ENCODE data around the gene ZNF503.

Gene ZNF503

DNA sequence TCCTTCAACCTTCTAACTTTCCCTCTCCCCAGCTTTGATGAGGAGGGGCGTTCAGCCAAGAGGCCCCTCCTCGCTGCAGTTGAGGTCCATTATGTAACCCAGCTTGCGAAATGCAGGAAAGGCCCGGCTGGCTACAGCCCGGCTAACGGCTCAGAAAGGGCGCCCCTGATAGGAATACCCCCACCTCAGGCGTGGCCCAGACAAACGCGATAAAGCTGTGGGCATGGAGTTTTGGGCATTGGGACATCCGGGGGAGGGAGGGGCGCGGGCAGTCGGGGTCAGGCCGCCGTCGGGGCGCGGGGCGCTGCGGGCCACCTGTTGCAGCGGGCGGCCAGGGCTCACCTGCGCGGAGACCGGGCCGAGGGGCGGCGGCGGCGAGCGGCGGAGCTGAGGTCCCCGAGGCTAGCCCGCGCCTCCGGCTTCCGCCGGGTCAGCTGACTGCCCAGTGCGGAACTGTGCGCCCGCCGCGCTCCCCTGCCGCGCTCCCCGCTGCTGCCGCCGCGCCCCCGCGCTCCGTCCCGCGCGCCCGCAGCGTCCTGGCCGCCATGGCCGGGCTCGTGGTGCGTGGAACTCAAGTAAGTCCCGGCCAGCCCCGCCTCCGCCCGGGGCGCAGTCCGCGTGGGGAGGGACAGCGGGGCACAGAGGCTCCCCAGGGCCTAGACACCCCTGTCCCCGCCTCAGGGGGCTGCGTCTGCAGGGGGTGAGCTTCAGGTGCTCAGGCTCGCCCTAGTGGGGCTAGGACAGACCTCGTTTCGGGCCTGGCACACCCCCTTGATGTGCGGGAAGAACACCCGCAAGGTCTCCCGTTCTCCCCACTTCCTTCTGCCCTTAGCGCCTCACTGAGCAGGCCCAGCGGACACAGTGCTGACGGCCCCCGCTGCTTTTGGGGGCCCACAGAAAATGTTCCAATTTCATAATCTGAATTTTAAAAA is 29.9 kb upstream of the ZNF503 start, which contains the start of gene LRMDA:
Gene LRMDA, plus strand, starts transcription at position 445 of the 932 bp plus-strand sequence.
- DNase-seq, result no peak

DNA sequence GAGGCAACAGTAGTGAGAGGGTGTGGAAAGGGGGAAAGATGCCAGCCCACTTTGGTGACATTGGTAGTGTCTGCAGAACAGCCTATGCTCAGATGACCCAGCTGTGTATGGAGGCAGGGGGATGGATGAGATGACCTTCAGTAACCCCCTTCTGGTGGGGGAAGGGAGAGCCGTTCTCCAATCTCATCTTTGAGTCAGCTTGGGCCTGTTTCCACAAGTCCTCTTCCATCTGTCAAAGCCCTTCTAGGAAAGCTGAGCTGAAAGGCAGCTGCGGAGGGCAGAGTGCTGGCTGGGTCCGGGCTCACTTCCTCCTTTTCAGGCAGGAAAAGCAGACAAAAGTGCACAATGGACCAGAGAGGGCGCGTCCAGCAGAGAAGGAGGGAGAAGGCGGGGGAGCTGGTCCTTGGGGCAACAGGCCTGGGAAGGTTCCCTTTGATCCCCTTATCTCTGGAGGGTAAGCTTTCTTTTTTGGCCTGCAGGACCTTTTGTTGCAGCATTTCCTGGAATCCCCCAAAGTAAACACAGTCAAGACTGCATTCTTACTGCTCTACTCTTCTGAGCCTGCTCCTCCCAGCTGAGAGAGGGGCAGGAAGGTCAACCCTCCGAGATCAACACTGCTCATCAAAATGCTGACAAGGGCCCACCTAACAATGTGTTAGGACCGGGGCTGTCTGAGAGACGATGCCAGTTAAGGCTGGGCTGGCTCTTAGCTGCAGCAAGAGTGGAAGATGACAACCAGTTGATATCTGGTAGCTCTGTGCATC is 28.6 kb upstream of the ZNF503 start:
- no peak for DNase-seq

DNA sequence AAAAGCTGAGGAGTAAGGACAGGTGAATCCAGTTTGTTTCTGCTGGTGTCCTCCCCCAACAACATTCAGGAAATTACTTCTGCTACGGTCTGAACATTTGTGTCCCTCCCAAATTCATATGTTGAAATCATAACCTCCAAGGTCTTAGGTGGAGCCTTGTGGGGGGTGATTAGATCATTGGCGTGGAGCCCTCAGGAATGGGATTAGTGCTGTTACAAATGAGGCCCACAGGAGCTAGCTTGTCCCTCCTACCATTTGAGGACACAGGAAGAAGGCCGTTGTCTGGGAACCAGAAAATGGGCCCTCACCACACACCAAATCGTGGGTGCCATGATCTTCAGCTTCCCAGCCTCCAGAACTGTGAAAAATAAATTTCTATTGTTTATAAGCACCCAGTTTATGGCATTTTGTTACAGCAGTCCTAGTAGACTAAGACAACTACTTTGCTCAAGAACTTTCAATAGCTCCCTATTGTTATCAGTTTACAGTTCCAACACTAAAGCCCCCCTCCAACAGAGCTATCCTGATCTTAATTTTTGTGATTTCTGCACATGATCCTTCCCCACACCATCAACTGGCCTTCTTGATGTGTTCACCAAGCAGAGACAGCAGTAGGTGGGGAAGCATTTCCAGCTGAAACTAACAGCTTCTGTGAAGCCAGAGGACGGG is 27.7 kb upstream of the ZNF503 start:
- no peak for DNase-seq

DNA sequence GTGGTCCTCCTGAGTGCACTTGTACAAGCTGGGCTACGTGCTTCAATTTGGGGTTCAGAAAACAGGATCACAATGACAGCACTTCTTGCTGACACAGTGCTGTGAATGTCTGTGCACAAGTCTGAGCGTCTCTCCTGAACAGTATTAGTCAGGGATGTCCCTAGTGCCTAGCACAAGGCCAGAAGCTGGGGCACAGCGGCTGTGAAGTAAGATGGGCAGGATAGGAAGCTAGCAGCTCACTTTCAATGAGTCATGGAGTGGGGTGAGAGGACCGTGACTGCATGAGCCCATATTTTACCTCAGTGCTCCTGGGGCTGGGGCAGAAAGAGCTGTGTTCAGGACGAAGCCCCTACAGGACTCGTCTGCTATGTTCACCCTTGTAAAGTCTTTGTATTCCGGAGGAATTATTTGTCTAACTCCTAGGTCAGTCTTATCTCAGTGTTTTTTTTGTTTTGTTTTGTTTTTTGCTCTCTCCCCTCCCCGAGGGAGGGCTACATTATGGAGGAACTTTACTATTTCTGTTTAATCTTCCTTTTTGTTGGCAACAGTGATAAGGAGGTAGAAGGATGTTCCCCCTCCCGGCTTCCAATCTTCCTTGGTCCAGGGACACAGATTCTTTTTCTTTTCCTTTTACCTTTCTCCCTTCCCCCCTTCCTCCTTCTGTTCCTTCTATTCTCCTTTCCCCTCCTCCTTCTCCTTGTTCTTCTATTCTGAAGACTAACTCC is 27.0 kb upstream of the ZNF503 start:
- DNase-seq, result no peak

DNA sequence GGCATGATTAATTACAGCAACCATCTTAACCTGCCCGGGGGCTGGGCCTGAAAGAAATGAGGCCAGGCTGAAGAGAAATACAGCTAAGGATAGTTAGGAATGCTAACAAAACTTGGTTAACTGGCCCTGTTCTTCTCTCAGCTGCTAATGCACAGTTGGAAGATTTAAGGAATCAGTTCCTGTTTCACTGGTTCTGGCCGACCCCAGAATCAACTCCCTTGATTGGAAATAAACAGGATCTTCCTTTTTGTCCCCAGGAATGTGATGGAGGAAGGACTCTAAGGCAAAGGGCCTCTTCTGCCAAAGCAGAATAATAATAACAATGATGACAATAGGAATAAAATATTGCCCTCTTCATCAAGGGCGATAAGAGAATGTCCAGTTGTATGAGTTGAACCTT is 26.4 kb upstream of the ZNF503 start:
- DNase-seq, result no peak

DNA sequence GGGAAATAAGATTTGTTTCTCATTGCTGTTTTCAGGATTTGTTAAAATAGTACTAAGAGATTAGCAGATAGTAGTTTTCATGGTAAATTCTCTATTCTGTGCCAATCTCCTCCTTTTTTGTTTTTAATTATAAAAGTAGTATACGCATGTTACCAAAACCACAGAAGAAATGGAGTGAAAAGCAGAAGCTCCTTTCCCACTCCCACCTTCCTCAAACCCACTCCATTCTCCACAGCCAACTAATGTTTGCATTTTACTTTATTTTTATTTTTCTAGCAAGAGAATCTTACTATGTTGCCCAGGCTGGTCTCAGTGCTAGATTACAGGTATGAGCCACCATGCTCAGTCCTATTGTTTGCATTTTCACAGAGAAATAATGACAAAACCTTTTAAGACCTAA is 25.3 kb upstream of the ZNF503 start:
- DNase-seq, result no peak

DNA sequence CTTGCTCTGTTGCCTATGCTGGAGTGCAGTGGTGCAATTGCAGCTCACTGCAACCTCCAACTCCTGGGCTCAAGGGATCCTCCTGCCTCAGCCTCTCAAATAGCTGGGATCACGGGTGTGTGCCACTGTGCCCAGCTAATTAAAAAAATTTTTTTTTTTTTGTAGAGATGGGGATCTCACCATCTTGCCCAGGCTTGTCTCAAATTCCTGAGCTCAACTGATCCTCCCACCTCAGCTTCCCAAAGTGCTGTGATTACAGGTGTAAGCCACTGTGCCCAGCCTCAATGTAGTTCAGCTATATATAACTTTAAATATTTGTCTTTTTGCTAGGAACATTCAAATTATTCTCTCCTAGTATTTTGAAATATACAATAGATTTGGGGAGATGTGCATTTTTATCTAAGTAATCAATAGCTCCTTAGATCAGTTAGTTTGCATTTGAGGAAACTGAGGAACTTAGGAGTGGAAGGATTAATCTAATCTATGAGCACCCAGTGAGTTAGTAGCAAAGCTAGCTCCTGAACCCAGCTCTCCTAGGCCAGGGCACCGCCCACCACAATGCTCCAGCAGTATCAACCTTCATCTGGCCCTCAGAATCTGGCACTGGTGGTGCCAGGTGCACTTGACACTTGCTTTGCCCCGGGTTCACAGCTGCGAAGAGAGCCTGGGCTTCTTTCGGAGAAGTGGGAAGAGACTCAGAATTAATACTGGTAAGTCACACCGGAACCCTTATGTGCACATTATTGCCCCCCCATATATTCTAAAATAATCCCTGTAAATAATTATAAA is 23.9 kb upstream of the ZNF503 start:
- no peak for DNase-seq

DNA sequence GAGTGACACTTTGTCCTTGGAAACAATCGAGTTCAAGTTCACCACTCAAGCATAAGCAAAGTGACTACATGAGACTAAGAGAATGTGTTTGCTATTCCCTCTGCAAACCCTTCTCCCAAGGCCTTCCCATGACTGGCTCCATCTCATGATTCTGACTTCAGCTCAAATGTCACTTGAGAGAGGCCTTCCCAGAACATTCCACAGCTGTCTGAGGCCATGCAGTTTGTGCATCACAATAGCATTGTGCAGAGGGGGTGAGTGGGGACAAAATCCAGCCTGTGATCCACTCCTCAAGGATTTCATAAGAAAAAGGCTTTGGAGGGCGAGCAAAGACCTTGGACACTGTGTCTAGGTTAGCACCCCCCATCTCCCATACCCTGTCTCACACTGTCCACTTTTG is 23.0 kb upstream of the ZNF503 start:
- no peak for DNase-seq

DNA sequence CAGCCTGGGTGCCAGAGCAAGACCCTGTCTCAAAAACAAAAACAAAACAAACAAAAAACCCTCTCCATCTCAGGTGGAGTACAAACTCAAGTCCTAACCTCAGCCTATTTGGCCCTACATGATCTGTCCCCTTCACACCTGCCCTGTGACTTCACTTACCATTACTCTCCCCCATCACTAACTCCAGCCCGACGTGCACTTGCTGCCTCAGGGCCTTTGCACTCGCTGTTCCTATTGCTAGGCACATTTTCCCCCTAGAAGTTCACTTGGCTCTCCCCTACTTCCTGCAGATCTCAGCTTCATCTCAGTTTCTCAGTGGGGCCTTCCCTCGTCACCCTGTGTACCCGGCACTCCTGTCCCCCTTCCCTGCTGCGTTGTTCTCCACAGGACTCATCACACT is 21.3 kb upstream of the ZNF503 start:
- DNase-seq, result no peak

DNA sequence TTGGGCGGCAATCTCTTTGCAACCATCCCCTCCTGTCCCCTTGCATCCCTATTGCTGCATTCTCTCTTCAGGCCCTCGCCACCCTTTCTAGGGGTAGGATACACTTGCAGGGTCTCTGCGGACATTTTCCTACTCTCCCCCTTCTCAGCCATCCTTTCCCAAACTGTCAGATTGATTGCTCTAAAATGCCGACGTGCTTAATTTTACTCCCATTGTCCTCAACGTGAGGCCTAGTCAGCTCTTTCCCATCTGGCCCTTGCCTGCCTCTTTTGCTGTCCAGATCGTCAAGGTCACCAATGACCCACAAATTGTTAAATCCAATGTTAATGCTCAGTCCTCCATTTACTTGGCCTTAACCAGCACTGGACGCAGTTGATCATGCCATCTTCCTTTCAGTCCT is 17.1 kb upstream of the ZNF503 start:
- DNase-seq, result no peak

DNA sequence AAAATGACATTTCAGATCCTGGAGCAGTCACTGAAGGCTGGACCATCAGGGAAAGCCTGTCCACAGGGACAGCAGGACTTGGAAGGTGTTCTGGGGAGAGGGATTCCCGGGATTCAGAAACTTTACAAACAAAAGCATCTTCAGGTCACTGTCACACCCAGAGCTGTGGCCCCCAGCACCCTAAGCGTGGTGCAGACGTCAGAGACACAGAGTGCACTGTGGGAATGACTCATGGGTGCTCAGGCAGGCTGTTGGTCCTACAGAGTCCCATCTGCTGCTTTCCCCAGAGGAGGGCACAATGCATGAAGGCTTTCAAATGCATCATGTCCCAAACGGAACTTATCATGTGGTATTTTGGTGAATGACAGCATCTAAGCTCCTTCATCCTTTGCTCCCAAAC is 16.7 kb upstream of the ZNF503 start:
- DNase-seq, result no peak

DNA sequence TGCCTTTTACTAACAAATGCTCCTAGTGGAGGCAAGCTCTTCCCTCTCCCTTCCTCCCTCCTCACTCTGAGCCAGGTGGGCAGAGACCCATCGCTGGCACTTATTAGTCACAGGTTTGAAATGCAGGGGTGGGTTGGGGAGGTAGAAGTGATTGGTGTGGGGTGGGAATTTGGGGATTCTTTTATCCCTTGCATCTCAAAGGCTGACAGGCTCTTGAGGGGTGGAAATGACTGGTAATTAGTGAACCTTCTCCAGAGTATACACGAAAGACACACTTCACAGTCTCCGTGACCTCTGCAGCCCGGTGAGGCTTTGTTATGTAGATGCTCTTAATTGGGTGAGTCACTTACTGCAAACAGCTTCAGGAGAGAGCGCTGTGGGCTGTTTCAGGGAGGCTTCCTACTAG is 16.0 kb upstream of the ZNF503 start:
- DNase-seq, result no peak

DNA sequence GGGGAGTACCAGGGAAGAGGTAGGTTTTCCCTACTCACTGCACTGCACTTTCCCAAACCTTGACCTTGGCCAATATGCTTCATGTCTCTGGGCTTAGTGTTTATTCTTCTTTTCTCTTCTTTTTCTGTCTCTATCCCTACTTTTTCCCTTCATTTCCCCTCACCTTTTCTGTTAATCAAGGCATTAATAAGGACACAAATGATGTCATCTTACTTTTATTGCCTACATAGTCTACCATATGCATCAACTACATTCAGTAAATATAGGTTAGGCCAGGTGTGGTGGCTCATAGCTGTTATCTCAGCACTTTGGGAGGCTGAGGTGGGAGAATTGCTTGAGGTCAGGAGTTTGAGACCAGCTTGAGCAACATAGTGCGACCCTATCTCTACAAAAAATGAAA is 13.0 kb upstream of the ZNF503 start:
- DNase-seq, result no peak

DNA sequence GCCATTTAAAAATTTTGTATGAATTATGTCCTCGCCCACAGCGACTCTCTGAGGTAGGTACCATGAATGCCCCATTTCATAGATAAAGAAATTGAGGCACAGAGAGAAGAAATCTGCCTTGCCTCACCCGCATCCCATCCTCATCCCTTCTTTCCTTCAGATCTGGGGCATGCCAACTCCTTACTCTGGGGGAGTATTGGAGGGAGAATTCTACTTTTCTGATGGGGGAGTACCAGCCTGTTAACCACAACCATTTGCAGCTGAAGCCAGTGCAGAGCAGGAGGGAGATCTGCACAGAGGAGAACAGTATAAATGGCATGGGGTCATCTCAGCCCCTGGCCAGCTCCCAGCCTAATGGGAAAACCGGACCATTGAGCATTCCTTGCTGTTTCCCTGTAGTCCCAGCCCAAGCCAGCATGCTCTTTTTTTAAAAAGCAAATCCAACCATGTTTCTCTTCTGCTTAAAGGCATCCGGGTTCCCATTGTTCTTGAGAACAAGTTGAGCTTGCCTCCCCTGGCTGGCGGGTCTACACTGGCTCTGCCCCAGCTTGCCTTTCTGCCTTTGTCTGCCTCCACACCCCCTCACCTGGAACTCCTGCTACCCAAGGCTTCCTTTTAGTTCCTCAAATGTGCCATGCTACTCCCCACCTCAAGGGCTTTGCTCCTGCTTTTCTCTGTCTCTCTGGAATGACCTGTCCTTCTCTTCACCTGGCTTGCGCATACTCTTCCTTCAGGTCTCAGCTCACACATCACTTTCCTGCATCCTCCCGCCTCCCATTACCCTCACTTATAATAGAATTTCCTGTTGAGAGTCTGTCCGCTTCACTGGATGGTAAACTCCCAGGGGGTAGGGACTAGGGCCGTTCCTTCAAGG is 8.8 kb upstream of the ZNF503 start:
- no peak for DNase-seq

DNA sequence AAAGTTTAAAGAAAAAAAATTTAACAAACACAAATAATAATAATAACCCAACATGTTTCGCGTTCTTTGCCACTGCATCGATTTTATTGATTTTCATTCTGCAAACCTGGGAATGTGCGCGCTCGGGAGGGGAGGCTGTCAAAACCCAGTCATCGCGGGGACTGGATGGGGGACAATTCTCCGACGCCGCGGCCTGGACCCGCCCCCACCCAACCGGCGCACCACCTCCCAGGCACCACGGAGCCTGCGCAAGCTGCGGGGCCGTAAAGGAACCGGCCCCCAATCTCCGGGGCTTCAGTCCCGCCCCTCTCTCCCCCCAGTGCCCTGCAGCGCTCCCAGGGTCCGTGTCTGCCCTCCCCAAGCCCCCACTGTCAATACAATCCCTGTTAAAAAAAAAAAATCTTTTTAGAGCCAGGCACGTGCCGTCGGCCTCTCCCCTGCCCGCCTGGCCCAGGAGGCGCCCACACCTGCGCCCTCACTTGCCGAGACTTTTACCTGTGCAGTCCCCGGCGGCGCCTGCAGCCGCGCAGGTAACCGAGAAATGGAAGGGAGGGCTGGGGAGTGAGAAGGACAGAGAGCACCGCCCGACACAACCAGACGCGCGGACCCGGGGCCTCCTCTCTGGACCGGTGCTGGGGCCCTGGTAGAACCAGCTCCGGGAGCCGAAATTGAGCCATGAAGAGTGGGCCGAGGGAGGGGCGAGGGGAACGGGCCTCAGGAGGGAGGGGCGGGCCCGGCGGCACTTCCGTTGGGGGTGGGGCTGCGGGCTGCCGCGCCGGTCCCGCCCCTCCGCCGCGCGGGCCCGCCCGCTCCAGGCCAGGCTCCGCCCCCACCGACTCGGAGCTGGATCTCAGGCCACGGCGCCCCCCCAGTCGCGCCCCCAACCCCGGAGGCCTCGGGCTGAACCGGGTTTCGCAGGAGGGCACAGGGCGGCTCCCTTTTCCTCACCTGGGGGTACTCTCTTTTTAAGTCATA is 7.6 kb upstream of the ZNF503 start:
- no peak for DNase-seq

DNA sequence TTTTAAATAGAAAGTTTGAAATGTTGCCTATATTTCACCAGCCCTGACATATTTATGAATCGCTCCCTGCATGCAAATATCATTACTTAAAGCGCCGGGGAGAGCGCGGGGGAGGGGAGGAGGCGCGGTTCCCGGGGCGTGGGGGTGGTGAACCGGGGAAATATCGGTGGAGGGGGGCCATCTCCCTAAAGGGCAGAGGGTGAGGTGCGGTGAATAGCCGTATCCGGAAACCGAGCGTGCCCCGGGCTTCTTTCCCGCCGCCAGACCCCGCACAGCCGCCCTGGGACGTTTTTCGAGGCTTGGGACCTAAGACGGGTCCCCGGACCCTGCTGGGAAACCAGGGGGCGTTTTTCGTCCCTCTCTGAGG is 6.9 kb upstream of the ZNF503 start:
- no peak for DNase-seq

DNA sequence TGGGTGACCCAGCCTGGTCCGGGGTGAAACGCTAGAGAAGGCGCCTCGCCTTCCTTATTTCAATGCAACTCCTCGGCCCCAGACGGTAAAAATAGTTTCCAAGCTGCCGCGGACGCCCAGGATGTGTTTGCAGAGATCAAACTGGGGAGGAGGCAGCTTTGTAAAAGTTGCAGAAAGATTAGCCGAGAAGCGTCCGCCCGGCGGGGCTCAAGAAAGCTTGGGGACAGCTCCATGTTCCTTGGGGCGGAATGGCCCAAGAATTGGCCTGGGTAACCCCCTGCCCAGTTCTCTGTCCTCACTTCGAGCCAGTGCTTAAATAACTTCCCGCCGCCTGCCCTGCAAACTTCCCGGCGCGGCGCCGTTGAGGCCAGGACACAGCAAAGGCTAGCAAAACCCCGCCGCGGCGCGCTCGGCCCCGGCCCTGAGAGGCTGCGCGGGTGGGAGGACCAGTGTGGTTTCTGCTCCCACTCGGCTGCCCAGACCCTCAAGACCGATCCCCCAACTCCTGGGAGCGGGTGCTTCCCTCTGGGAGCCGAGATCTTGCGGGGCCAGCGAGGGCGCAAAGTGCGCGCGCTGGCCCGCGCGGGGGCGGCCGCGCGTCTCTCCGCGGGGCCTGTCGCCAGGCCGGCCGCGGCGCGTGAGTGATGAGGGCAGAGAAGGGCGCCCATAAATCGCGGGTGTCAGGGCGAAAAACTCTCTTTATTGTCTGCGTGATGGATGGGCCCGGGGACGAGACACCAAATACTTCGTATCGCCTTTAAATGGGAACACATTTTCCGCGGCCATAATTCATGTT is 6.3 kb upstream of the ZNF503 start:
- no peak for DNase-seq

DNA sequence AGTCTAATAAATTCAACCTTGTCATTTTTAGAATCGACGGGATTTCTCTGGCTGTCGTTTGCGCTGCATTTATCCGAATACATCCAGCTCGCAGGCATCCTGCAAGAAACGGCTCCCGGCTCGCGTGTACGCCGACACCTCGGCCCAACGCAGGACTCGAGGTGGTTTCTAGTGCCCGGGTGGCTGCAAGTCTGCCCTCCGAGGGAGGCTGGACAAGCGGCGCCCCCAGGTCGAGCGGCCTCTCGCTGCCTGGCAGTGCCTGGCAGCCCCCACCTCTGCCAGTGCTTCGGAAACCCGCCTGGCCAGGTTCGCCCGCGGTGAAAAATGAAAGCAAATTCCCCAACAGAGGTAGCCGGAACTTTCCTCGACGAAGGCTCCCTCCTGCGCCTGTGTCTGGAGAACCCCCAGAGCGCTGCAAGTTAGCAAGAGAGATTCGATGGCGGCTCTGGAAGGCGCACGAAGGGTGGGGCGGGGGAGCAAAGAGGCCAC is 5.7 kb upstream of the ZNF503 start:
- DNase-seq, result no peak
